GM18511 (cell line): ENCODE results near the gene ANO4.

Experiments used
- ATAC-seq: cut with Tn5 transposase; IDR thresholded peaks from one replicate; pipeline ENCODE4 v1.9.1; 2021; ENCODE audit warnings: mild to moderate bottlenecking, moderate library complexity; ENCODE audit not compliant: unreplicated experiment

Gene ANO4

DNA sequence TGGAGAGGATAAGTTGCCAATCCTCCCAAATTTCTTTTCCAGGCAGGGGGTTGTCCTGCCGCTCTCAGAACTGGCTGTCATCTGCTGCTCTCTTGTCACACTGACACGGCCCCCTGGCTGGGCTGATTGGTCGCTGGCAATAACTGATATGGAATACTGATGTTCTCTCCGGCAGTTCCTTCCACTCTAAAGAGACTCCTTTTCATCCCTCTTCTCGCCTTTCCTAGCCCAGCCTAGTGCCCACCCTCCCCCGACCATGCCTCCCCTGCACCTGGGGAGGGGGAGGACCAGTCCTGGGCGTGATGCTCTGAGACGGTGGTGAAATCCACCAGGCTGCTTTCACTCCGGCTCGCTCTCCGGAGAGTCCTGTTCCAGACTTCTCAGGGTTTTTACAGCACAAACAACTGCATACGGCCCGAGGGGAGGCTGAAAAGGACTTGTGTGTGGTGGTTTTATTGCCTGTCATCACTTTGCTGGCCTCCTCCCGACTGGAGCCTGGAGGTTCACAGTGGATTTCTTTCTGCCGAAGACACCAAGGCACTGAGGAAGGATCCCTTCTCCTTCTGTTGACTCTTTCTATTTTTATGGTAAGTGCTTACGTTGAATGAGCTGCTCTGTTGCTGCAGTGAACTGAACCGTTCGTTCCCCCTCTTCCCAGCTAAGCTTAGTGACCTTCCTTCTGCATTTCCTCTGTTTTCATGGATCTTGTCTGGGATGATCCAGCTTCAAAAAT, at the start of gene ANO4:
Gene ANO4, plus strand, starts transcription at position 336 of the 733 bp plus-strand sequence. CDS start 107,010 bp downstream, outside the sequence.
- ATAC-seq: no peak

DNA sequence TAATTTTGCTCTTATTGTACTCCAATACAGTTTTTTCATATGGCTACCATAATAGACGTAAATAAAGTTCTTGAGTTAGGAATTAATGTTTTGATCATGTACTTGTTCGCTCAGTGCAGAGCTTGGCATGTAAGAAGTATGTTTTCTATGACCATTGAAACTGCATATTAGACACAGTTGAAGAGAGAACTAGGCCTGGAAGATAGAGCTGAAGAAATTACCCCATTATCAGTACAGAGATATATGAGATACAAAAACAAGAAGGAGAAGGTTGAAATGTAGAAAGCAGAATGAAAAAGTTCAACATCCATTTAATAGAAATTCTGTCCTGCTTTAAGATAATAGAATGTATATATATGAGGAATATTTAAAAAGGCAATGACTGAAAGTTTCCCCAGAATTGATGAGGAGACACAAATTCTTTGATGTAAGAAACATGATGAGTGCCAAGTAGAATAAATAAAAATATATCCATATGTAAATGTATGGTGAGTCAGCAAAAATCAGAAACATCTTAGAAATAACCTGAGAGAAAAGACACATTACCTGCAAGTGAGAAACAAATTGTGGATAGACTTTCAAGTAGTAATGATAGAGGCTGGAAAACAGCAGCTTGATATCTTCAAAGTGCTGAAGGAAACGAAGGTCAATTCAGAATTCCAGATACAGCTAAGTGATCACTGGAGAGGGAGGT, 49.1 kb upstream of the ANO4 start:
- no peak for ATAC-seq

DNA sequence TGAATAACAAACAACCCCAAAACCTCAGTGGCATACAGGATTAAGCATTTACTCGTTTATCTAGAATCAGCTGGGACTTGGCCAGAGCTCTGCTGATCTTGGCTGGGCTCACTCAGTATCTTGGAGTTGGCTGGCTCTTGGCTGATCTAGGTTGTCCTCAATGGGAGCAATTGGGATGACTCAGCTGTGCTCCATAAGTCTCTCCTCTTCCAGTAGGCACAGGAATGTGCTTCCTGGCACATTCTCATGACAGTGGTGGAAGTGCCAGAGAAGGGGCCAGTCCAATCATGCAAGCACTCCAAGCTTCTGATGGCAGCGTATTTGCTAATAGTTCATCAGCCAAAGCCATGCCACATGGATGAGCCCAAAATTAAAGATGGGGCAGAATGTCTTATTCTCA, 41.7 kb upstream of the ANO4 start:
- no peak for ATAC-seq

DNA sequence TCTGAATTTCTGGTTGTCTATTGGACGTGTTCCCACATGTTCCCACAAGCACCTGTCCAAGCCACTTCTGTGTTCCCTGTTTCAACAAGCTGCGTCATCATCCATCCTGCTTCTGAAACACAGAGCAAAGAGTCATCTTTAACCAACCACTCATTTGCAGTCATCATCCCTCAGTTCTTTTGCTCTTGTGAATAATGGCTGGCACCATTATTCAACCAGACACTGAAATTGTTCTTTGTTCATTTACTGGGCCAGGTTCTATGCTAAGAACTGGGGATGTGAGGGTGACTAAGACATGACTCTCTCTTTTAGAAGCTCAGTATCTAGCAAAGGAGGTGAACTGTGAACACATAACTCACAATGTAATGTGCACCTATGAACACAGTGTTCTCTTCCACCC, 40.7 kb upstream of the ANO4 start:
- ATAC-seq: no peak

DNA sequence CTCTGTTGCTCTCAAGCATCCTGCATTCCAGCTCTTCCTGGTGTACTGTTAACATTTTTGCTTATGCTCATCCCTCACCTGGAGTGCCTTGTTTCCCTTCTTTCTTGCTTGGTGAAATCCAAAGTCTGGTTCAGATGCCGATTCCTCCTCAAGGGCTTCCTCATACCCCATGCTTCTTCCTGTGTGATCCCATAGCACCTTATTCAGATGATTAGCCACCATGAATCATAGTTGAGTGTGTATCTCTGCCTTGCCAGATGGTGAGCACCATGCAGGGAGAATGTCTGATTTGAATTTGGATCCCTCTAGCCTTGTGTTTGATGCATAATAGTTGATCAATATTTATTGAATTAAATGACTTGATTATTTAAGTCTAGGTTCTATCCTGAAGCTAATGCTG, 39.4 kb upstream of the ANO4 start:
- ATAC-seq: no peak

DNA sequence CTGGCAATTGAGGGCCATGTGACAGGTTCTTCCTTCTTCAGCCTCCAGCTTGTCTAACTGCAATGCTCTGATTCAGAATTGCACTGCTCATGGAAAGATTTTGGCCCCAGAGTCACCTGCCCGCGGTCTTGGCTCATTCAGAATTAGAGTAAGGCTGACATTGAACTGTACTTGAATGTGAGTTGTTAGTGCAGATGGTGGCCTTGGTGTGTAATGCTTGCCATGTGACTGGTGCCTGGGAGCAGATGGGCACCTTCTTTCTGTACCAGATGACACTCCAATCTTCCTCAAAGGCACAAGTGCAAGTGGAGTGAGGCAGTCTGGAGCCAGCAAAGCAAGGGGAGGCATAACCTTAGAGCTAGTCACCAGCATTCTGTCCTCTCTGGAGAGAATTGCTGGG, 36.5 kb upstream of the ANO4 start:
- no peak for ATAC-seq

DNA sequence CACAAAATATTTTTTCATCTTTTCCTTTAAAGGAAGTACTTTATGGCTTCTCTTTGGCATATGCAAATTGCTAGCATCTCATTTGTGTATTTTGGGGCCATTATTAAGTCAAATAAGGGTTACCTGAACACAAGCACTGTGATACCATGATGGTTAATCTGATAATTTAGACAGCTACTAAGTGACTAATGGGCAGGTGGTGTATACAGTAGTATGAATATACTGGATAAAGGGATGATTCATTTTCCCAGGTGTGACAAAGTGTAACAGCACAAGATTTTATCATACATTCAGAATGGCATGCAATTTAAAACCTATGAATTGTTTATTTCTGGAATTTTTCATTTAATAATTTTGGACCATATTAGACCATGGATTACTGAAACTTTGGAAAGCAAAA, 27.2 kb upstream of the ANO4 start:
- no peak for ATAC-seq

DNA sequence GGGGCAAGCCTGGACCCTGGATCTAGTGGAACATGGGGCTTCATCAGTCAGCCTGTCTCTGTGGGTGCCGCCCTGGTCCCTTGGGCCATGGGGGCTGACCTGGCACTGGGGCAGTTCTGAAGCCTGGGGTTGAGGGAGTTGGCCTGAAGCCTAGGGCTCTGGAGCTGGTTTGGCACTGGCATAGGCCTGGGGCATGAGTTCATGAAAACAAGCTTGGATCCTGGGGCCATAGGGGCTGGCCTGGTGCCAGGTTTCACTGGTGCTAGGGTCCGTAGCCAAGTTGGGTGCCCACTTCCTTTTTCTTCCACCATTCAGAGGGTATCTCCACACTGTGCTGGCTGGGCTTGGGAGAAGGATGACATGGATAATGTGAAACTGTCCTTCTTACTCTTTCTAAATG, 26.6 kb upstream of the ANO4 start:
- no peak for ATAC-seq

DNA sequence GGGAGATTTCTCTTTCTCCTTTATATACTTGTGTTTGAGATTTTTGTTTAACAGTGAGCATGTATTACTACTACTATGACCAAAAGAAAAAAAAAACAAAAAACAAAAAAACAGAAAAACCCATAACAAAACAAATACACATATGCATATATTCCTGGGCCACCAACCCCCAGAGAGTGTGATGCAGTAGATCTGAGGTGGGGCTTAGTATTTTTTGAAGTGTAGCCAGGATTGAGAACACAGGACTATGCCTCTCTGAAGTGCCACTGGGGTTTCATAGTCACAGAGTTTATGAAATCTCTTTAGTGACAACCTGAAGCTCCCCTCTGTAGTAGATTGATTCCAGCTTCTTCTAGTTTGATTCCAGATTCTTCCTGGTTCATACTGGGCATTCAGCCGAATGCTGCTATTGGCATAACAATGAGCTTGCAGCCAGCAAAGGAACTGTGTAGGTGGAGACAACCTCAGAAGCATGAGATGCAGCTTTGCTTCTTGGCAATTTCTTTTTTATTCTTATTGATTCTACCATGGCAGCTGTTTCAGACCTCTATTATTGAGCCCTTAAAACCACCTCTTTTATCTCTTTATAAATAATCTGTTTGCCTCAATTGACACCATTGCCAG, 15.5 kb upstream of the ANO4 start:
- ATAC-seq: no peak

DNA sequence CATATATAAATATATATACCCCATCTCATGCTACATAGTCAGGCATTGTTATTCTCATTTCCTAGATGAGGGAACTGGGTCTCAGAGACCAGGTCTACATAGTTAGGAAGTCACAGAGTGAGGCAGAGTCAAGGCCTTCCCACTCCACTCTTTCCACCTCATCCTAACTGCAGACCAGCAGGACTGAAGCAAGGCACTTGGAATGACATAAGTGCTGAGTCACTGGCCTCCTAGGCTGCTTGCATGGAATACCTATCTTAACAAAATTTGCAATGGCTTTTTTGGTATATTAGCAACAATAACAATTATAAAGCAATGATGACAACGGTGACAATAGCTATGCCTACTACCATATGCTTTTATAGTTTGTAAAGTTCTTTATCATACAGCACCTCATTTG, 5.4 kb upstream of the ANO4 start:
- ATAC-seq: no peak

DNA sequence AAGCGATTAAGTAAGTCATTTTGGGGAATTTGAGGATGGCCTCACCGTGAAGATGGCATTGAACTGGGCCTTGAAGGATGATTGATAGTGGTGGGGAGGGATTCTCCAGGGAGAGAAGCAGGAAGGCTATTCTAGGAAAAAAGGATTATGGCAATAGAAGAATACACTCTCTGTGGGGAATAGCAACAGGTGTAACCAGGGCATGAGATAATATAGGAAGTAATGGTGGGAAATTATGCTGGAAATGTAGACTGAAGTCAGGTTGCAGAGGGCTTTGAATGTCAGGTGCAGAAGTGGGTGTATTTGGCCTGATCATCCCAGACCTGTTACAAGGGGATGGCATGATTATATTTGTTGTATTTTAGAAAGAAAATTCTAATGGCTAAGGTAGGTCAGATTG, 4.6 kb upstream of the ANO4 start:
- no peak for ATAC-seq

DNA sequence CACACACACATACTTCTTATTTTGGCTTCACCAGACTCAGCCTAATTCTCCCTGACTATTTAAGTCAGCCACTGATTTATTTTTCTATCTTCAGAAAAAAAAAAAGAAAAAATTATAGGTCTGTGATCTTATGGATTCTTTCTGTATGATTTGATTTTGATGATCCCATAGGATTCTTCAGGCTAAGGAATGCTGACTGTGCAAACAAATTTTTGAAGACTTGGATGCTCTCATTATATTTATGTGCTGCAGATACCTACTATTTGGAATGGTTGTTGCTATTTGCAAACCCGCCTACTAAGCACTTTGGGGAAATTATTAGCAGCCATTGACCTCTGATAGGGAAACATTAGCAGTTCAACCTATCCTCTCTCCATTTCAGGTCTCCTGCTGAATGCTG, 4.0 kb upstream of the ANO4 start:
- no peak for ATAC-seq

DNA sequence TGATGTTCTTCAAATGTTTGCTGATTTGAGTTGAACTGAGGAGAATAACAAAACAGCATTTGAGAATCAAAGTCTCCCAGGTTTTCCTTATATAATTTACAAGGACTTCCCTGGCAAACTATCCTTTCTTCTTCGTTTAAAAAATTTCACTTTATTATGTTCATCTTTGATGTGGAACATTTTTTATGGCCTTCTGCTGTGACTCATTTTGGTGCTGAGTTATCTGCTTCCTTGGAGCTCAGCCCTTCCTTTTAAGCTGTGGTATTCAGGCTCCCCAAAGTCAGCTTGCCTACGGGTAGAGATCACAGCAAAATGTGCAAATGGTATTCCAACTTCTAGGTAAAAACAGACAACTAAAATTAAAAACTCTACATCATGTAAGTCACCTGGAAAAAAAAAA, 1.4 kb upstream of the ANO4 start:
- ATAC-seq: no peak

DNA sequence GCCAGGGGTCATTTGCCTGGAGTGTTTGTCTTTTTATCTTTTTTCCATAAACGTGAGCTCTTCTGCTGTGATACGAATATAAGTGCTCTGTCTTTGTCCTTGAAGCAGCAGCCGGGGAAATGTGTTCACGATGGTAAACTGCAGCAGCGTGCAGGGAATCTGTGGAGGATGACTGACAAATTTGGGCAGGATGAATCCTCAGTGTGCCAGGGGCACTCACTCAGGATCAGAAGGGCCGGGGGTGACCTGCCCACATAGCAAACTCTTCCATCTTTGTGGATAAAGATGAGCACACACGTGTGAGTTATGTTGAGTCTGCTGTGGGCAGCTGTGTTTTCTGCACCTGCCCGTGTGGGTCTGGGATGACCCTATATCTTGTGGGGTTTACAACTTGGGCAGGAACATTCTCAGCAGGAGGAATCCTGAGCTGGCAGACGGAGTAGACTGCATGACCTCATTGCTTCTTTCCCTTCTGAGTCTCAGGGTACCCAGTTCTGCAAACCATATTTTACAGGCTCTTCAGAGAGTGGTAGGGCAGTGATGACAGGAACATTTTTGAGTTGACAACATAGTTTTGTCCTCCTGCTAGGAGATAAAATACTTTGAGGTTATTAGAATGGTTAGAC, 711 bp downstream of the ANO4 start:
- no peak for ATAC-seq

DNA sequence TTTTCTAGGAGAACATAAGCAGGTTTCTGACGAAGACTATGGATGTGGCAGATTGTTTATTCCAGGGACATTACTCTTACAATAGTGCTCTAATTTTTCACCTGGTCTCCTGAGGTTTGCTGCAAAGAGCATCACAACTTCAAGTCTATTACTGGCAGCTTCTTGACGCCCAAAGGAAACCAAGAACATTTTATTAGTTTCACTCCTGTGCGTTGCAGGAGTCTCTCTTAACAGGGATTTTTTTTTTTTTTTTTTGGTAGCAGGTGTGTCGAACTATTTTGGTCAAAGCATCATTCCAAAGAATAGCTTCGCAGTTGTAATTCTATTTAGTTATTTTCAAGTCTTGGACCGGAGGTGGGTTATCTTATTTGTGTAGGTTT, 1.2 kb downstream of the ANO4 start:
- ATAC-seq: no peak

DNA sequence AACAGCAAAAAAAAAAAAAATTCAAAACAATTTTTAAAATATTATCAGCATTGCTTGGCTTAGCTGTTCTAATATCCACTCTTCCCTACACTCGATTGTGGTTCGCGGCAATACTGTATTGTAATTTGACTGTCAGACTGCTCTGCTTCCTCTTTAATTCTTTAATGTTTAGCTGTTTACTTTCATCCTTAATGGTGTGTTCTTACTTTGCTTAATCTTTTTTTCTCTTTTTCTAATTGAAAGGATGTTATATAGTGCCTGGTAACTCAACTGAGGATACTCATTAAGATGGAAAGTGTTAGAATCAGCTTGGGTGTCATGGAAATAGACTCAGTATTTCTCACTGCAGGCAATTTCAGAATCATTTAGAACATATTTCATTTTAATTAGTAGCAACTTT, 2.0 kb downstream of the ANO4 start:
- ATAC-seq: no peak

DNA sequence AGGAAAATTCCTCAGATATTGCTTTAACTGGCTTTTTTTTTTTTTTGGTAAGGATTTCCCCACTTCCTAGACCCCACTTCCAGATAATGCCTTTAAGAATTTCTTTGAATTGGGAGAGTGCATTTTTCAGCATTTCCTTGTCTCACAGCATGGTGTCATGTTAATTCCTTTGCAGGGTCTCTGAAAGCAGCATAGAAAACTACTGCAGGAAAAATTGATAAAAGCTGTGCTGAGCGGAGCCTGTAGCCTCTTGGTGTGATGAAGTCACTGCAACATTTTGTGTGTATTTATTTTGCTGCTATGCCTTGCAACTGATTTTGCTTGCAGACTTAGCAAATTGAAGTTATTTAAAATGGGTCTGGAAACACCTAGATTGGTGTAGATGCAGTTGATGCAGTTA, 2.7 kb downstream of the ANO4 start:
- ATAC-seq: no peak

DNA sequence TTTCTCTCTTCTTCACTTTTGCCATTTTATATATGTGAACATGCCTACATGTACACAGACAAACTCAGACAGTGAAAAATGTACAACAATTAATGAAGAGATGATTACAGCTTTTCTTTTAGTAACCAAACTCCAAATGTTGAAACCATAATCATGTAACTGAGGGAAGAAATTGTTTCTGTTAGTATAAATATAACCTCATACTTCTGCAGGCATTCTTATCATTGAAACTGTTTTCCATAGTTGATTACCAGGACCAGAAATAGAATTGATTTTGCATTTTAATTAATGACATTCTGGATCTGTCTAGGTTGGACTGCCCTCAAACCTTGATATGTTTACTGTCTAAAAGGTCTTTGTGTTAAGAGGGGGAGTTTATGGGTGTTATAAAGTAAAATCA, 3.2 kb downstream of the ANO4 start:
- ATAC-seq: no peak

DNA sequence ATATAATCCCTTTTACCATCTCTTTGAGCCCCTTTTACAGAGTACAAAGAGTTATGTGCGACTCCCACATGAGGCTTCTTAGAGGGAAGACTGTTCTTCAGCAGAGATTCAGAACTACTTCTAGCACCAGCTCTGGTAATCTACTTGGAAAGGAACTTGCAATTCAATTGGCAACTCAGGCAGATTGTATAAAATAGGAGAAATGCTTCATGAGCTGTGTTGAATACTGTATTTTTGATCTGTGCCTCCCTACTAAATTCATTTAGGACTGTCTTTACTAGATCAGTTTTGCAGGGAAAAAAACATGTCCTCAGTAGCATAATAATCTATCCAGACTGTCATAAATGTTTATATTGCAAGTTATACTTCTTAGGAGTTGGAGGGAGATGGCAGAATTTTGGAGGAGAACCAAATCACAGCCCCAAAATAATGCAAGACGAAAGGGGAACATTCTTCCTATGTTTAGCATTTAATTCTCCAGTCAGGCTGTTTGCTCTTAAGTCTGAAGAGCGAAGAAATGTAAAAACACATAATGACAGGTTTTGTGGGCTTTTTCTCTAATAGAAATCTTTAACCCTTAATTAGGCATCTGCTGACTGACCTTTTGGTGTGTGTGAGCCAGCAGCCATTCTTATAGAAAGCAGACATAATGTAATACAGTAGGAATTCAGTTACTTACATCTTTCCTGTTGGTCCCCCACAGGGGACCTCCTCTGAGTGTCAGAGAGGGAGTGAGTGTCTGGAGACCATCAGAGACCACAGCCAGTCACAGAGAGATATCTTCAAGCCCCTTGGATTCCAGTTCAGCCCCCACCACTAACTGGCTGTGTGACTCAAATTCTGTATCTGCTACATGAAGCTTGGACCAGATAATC, 3.9 kb downstream of the ANO4 start:
- no peak for ATAC-seq

DNA sequence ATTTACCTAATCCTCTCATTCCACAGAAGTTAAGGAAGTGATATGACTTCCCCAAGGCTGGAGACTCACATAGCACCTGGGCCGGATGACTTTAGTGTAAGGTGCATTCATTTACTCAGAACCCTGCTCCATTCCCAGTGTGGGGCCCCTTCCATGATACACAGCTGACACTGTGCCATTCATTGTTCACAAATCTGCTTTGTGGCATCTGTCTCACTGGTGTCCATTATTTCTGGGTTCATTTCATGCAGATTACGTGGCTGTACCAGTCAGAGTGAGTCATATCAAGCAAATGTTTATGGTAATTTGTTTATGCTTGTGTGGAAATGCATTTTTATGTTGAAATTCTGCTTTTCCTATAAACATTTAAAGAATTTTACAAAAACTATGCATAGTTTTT, 5.2 kb downstream of the ANO4 start:
- ATAC-seq: no peak

DNA sequence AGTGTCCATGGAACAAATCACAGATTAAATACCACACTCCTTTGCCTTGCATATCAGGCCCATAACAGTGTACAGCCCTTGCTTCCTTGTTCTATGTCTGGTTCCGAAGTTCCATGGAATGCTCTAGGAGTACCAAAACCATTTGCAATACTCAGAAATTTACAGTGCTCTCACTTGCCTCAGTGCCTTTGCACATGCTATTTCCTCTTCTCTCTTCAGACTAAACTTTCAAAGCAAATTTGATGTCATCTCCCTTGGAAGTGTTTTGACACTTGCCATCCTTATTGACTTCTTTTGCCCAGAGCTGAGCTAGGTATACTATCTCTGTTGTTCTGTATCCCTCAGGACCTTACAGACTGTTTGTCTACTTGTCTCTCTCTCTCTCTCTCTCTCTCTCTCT, 6.1 kb downstream of the ANO4 start:
- ATAC-seq: no peak
